Activated naive CD4-positive, alpha-beta T cell treated with anti-CD3 and anti-CD28 coated beads, Interleukin-2, amount 50 U/mL, for 24 hours (primary cell): ENCODE data around the gene METTL17.
"Not testable (repeated sequence)": the region's sequence is repeated elsewhere in the genome, so short reads cannot be mapped to it uniquely, and the experiment has no call there.

Experiments
- H3K27ac Mint-ChIP-seq: one replicate; pipeline ENCODE4 v1.8.0; 2021; ENCODE audit warnings: mild to moderate bottlenecking, mixed read lengths
- H3K27me3 Mint-ChIP-seq: one replicate; pipeline ENCODE4 v1.8.0; 2021; ENCODE audit warnings: mixed read lengths
- H3K36me3 Mint-ChIP-seq: one replicate; pipeline ENCODE4 v1.8.0; 2021; ENCODE audit warnings: mixed read lengths
- H3K4me1 Mint-ChIP-seq: one replicate; pipeline ENCODE4 v1.8.0; 2021; ENCODE audit warnings: mixed read lengths
- H3K4me3 Mint-ChIP-seq: one replicate; pipeline ENCODE4 v1.8.0; 2021; ENCODE audit warnings: mild to moderate bottlenecking, mixed read lengths
- H3K9me3 Mint-ChIP-seq: one replicate; pipeline ENCODE4 v1.8.0; 2021; ENCODE audit warnings: mixed read lengths

The METTL17 gene

GRCh38 chr14:20982646-20983369 lies 7.0 kb upstream of the METTL17 start:
- H3K36me3 Mint-ChIP-seq, result no peaks in the 10 kb centered on the region
- H3K27ac Mint-ChIP-seq, result no peak overlapping the region
- no peaks in the 10 kb centered on the region for H3K9me3 Mint-ChIP-seq
- H3K27me3 Mint-ChIP-seq, result peaks cover 7% of the 10 kb centered on the region
- no peaks in the 10 kb centered on the region for H3K4me1 Mint-ChIP-seq
- no peak overlapping the region for H3K4me3 Mint-ChIP-seq

GRCh38 chr14:20985650-20986049 lies 4.1 kb upstream of the METTL17 start:
- not testable (repeated sequence) for H3K27ac Mint-ChIP-seq

GRCh38 chr14:20986811-20987210 lies 3.0 kb upstream of the METTL17 start:
- H3K27me3 Mint-ChIP-seq, result peaks cover 3% of the 10 kb centered on the region
- H3K4me3 Mint-ChIP-seq, result no peak overlapping the region
- H3K4me1 Mint-ChIP-seq, result peaks cover 23% of the 10 kb centered on the region
- H3K9me3 Mint-ChIP-seq, result no peaks in the 10 kb centered on the region
- no peak overlapping the region for H3K27ac Mint-ChIP-seq
- peaks cover 3% of the 10 kb centered on the region for H3K36me3 Mint-ChIP-seq

More at GRCh38 chr14:20985650-20986049, 4.1 kb upstream of the METTL17 start:
- H3K4me3 Mint-ChIP-seq, H3K36me3 Mint-ChIP-seq, H3K27me3 Mint-ChIP-seq, H3K9me3 Mint-ChIP-seq: not testable (repeated sequence)
- peaks cover 13% of the 10 kb centered on the region for H3K4me1 Mint-ChIP-seq

GRCh38 chr14:20988717-20989470 lies 886 bp upstream of the METTL17 start:
- peak overlapping the region; percentile 71 for H3K4me3 Mint-ChIP-seq

GRCh38 chr14:20989471-20989786 lies 351 bp upstream of the METTL17 start:
- H3K4me1 Mint-ChIP-seq, result peaks cover 30% of the 10 kb centered on the region
- H3K27me3 Mint-ChIP-seq, result peaks cover 2% of the 10 kb centered on the region
- H3K4me3 Mint-ChIP-seq, result peak overlapping the region; percentile 95
- H3K27ac Mint-ChIP-seq, result peak overlapping the region; percentile 90
- peaks cover 8% of the 10 kb centered on the region for H3K36me3 Mint-ChIP-seq
- no peaks in the 10 kb centered on the region for H3K9me3 Mint-ChIP-seq

More at GRCh38 chr14:20988717-20989470, 886 bp upstream of the METTL17 start:
- peaks cover 29% of the 10 kb centered on the region for H3K4me1 Mint-ChIP-seq
- H3K9me3 Mint-ChIP-seq, result no peaks in the 10 kb centered on the region
- peak overlapping the region; percentile 41 for H3K27ac Mint-ChIP-seq
- H3K36me3 Mint-ChIP-seq, result peaks cover 8% of the 10 kb centered on the region
- H3K27me3 Mint-ChIP-seq, result peaks cover 2% of the 10 kb centered on the region

GRCh38 chr14:20996521-20996920 lies 6.7 kb downstream of the METTL17 start:
- H3K27ac Mint-ChIP-seq, result no peak overlapping the region
- H3K4me3 Mint-ChIP-seq, result no peak overlapping the region
- H3K9me3 Mint-ChIP-seq, result no peaks in the 10 kb centered on the region
- peaks cover 20% of the 10 kb centered on the region for H3K36me3 Mint-ChIP-seq
- H3K4me1 Mint-ChIP-seq, result peaks cover 43% of the 10 kb centered on the region
- H3K27me3 Mint-ChIP-seq, result no peaks in the 10 kb centered on the region

- Mint-ChIP-seq H3K4me3 (no peak overlapping the region), H3K9me3 (no peaks in the 10 kb centered on the region)
Observed at GRCh38 chr14:20997115-20997514, 7.3 kb downstream of the METTL17 start.

GRCh38 chr14:20997564-20997963 lies 7.8 kb downstream of the METTL17 start:
- no peak overlapping the region for H3K4me3 Mint-ChIP-seq
- peak overlapping the region; percentile 73 for H3K27ac Mint-ChIP-seq
- H3K36me3 Mint-ChIP-seq, result peaks cover 16% of the 10 kb centered on the region
- no peaks in the 10 kb centered on the region for H3K27me3 Mint-ChIP-seq
- no peaks in the 10 kb centered on the region for H3K9me3 Mint-ChIP-seq
- peaks cover 36% of the 10 kb centered on the region for H3K4me1 Mint-ChIP-seq

More at GRCh38 chr14:20997115-20997514, 7.3 kb downstream of the METTL17 start:
- Mint-ChIP-seq H3K36me3 (peaks cover 16% of the 10 kb centered on the region), H3K4me1 (peaks cover 37% of the 10 kb centered on the region), H3K27ac (peak overlapping the region; percentile 10), H3K27me3 (no peaks in the 10 kb centered on the region)

GRCh38 chr14:20998139-20998538 lies 8.4 kb downstream of the METTL17 start:
- H3K27ac Mint-ChIP-seq, result no peak overlapping the region
- H3K4me3 Mint-ChIP-seq, result no peak overlapping the region
- peaks cover 16% of the 10 kb centered on the region for H3K36me3 Mint-ChIP-seq

GRCh38 chr14:20998674-20999366 lies 9.0 kb downstream of the METTL17 start, which contains the start of gene SLC39A2:
SLC39A2 (plus strand) TSS chr14:20999293; CDS start chr14:20999447, 154 bp downstream.
- no peak within 1 kb of the TSS for H3K4me3 Mint-ChIP-seq
- H3K9me3 Mint-ChIP-seq, result no peaks in the 10 kb centered on the region
- peaks cover 34% of the 10 kb centered on the region for H3K4me1 Mint-ChIP-seq
- H3K27ac Mint-ChIP-seq, result no peak within 1 kb of the TSS
- H3K36me3 Mint-ChIP-seq, result peaks cover 15% of the 10 kb centered on the region
- no peaks in the 10 kb centered on the region for H3K27me3 Mint-ChIP-seq

More at GRCh38 chr14:20998139-20998538, 8.4 kb downstream of the METTL17 start:
- Mint-ChIP-seq H3K4me1 (peaks cover 36% of the 10 kb centered on the region), H3K27me3 (no peaks in the 10 kb centered on the region), H3K9me3 (no peaks in the 10 kb centered on the region)

- H3K36me3 Mint-ChIP-seq, result peaks cover 14% of the 10 kb centered on the region
- no peak overlapping the region for H3K27ac Mint-ChIP-seq
- no peaks in the 10 kb centered on the region for H3K27me3 Mint-ChIP-seq
- H3K9me3 Mint-ChIP-seq, result no peaks in the 10 kb centered on the region
- no peak overlapping the region for H3K4me3 Mint-ChIP-seq
- H3K4me1 Mint-ChIP-seq, result peaks cover 33% of the 10 kb centered on the region
Observed at GRCh38 chr14:20999591-20999990, 9.8 kb downstream of the METTL17 start.

GRCh38 chr14:21001218-21001617 lies 11.4 kb downstream of the METTL17 start:
- H3K36me3 Mint-ChIP-seq, result peaks cover 2% of the 10 kb centered on the region
- H3K9me3 Mint-ChIP-seq, result no peaks in the 10 kb centered on the region
- H3K4me1 Mint-ChIP-seq, result peaks cover 22% of the 10 kb centered on the region
- H3K27ac Mint-ChIP-seq, result no peak overlapping the region
- H3K27me3 Mint-ChIP-seq, result no peaks in the 10 kb centered on the region
- H3K4me3 Mint-ChIP-seq, result no peak overlapping the region

- no peak overlapping the region for H3K4me3 Mint-ChIP-seq
- H3K36me3 Mint-ChIP-seq, result no peaks in the 10 kb centered on the region
- H3K27ac Mint-ChIP-seq, result no peak overlapping the region
- no peaks in the 10 kb centered on the region for H3K4me1 Mint-ChIP-seq
- H3K9me3 Mint-ChIP-seq, result no peaks in the 10 kb centered on the region
- H3K27me3 Mint-ChIP-seq, result no peaks in the 10 kb centered on the region
Observed at GRCh38 chr14:21003788-21004346, 14.1 kb downstream of the METTL17 start.

- H3K27ac Mint-ChIP-seq, H3K36me3 Mint-ChIP-seq, H3K9me3 Mint-ChIP-seq, H3K4me1 Mint-ChIP-seq, H3K4me3 Mint-ChIP-seq: not testable (repeated sequence)
- H3K27me3 Mint-ChIP-seq, result peaks cover 13% of the 10 kb centered on the region
Observed at GRCh38 chr14:21009721-21010120, 19.9 kb downstream of the METTL17 start.

- H3K27me3 Mint-ChIP-seq, result peaks cover 13% of the 10 kb centered on the region
- no peak overlapping the region for H3K27ac Mint-ChIP-seq
- H3K36me3 Mint-ChIP-seq, result no peaks in the 10 kb centered on the region
- H3K4me1 Mint-ChIP-seq, result no peaks in the 10 kb centered on the region
- H3K9me3 Mint-ChIP-seq, result no peaks in the 10 kb centered on the region
- H3K4me3 Mint-ChIP-seq, result no peak overlapping the region
Observed at GRCh38 chr14:21011136-21011535, 21.4 kb downstream of the METTL17 start.
